RWPE2 (cell line): ENCODE data around the gene ALK.

Experiments used
- ATAC-seq: fragments of 200-7000 bp; cut with Tn5 transposase; 3 replicates; pipeline ENCODE4 v1.9.1; 2021; ENCODE audit warnings: low read depth
- DNase-seq: peaks from one replicate; pipeline ENCODE4 v3.0.0-alpha.2; 2020; ENCODE audit warnings: low spot score
- H3K27ac ChIP-seq: fragments of 450-650 bp; 2 replicates; pipeline ENCODE4 v1.5.1; 2017; ENCODE audit warnings: mild to moderate bottlenecking; ENCODE audit not compliant: poor library complexity, severe bottlenecking
- H3K27me3 ChIP-seq: fragments of 250-450 bp; sonication (Bioruptor Pico); 2 replicates; pipeline ENCODE4 v1.5.1; 2021; ENCODE audit warnings: mild to moderate bottlenecking, moderate library complexity; ENCODE audit not compliant: insufficient read depth, poor library complexity, severe bottlenecking
- H3K36me3 ChIP-seq: fragments of 250-450 bp; sonication (Bioruptor Pico); 2 replicates; pipeline ENCODE4 v1.5.1; 2020; ENCODE audit warnings: low read depth, mild to moderate bottlenecking, moderate library complexity
- H3K4me1 ChIP-seq: fragments of 250-450 bp; sonication (Bioruptor Pico); 2 replicates; pipeline ENCODE4 v1.5.1; 2021; ENCODE audit warnings: mild to moderate bottlenecking, moderate library complexity; ENCODE audit not compliant: insufficient read depth, poor library complexity, severe bottlenecking
- H3K4me3 ChIP-seq: fragments of 250-450 bp; sonication (Bioruptor Pico); 2 replicates; pipeline ENCODE4 v1.5.1; 2021; ENCODE audit warnings: mild to moderate bottlenecking, moderate library complexity; ENCODE audit not compliant: severe bottlenecking
- H3K9me3 ChIP-seq: fragments of 250-450 bp; sonication (Bioruptor Pico); 2 replicates; pipeline ENCODE4 v1.5.1; 2021; ENCODE audit warnings: mild to moderate bottlenecking, moderate library complexity; ENCODE audit not compliant: severe bottlenecking
- TF ChIP-seq, protein P1 (sequence below): fragments of 450-650 bp; IDR thresholded peaks from one replicate; pipeline ENCODE4 v1.5.1; 2017; ENCODE audit warnings: mild to moderate bottlenecking, moderate library complexity; ENCODE audit not compliant: poor library complexity, severe bottlenecking

The ALK gene

DNA sequence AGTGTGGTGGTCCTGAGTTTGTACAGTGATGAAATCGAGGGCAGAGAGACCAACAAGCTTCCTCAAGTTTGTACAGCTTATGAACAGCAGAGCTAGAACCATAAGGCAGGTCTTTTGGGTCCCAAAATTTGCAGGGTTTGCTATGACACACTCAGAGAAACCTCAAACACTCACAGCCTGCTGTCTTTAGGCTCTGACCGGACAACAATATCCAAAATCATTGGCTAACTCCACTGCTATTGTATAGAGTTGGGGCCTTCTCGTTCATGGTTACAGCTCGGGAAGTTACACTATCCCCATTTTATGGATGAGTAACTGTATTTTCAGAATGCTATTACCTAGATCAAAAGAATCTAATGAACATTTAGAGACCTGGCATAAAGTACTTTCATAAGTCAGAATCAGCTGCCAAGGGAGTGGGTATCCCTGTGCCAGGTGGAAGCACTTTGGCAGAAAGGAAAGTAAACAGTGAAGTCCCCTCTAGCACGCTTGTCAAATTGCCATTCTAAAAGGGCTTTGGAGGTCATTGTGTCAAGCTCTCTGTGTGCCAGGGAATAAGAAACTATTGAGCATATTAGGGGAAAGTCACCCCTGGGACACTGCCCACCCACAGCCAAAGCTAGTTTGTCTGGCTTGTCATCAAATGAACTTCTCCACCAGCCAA is 331.8 kb downstream of the ALK start:
- H3K4me3 ChIP-seq, result no peak overlapping the region
- no peak for ATAC-seq
- no peaks in the 10 kb centered on the region for H3K4me1 ChIP-seq
- no peak for DNase-seq
- no peaks in the 10 kb centered on the region for H3K27me3 ChIP-seq
- TF ChIP-seq, protein P1, sequence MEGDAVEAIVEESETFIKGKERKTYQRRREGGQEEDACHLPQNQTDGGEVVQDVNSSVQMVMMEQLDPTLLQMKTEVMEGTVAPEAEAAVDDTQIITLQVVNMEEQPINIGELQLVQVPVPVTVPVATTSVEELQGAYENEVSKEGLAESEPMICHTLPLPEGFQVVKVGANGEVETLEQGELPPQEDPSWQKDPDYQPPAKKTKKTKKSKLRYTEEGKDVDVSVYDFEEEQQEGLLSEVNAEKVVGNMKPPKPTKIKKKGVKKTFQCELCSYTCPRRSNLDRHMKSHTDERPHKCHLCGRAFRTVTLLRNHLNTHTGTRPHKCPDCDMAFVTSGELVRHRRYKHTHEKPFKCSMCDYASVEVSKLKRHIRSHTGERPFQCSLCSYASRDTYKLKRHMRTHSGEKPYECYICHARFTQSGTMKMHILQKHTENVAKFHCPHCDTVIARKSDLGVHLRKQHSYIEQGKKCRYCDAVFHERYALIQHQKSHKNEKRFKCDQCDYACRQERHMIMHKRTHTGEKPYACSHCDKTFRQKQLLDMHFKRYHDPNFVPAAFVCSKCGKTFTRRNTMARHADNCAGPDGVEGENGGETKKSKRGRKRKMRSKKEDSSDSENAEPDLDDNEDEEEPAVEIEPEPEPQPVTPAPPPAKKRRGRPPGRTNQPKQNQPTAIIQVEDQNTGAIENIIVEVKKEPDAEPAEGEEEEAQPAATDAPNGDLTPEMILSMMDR, result no peak
- no peak overlapping the region for H3K27ac ChIP-seq
- no peaks in the 10 kb centered on the region for H3K36me3 ChIP-seq
- H3K9me3 ChIP-seq, result no peaks in the 10 kb centered on the region

DNA sequence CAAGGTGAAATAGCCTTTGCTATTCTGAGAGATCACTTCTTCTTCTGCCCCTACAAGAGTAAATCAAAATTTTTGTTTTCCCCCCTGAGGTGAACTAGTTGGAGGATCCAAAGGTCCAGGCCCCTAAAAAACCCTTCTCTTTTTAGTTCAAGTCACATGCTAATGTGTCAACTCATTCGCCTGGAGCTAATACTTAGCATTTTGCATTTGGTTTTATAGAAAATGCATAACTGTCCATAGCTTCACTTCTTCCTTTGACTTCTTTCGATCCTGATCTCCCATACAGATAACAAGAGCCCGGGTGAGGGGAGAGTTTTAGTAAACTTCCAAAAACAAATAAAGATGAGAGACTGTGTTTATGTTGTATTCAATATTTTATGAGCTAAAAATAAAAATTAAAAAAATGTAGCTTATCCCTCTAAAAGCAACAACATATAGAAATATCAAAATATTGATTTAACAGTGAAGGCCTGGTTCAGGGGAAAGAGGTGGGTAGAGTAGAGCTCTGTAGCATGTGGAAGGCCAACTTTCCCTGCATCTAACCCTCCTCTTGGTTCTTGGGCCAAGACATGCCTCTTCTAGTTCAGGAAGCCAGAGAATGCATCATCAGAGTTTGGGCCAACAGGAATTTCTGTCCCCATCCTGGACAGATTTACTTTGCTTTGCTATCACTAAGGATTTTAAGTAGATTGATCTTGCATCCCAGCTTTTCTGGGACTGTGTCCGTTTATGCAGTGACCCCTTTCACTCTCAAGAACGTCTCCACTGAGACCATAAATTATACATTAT is 333.8 kb downstream of the ALK start:
- H3K36me3 ChIP-seq, result no peaks in the 10 kb centered on the region
- DNase-seq (no peak), ATAC-seq (no peak)
- no peak overlapping the region for H3K4me3 ChIP-seq
- TF ChIP-seq, protein P1, result no peak
- no peaks in the 10 kb centered on the region for H3K9me3 ChIP-seq
- H3K27me3 ChIP-seq, result no peaks in the 10 kb centered on the region
- H3K27ac ChIP-seq, result no peak overlapping the region
- no peaks in the 10 kb centered on the region for H3K4me1 ChIP-seq

DNA sequence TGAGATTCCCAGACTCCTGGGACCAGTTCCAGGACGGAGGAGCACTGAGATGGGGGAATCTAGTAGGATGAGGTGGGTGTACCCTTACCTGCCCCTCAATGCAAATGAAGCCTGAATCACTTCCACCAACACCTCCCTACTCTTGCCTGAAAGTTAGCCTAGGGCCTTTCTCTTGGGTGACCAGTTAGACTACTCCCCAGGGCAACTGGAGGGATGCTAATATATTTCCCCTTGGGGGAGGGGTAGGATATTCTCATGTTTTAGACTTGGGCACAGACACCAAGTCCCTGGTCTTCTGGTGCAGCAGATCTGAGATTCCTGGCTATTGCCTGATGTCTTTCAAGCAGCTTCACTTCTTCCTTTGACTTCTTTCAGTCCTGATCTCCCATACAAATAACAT is 334.5 kb downstream of the ALK start:
- no peak overlapping the region for H3K4me3 ChIP-seq
- DNase-seq (no peak), ATAC-seq (no peak)

DNA sequence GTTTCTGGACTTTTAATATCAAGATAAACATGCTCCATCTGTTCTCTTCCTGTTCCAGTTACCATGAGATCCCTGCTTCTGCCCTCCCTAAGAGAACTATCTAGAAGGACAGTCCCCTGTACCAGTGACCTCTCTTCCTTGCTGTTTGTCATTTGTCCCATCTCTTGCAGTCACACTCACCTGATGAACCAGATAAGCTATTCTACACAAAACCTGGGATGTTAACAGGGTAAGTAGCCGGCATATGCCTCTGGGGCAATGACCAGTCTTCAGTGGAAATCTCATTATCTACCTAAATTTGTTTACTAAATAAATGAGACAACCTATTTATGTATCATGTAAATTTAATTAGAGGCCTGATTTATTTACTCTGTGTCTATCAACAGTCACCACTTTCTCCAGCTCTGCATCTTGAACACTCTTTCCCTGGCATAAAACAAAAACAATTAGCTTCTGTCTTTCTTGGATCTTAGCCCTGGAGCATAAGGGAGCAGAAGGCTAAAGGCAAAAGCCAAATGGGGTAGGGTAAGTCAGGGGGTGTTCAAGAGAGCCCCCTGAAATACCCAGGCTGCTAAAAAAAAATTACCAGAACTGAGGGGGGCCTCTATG is 337.7 kb downstream of the ALK start:
- ATAC-seq, result no peak
- Histone ChIP-seq H3K4me1 (no peaks in the 10 kb centered on the region), H3K27ac (no peak overlapping the region)

More for the DNA sequence above, 334.5 kb downstream of the ALK start:
- TF ChIP-seq, protein P1, result no peak
- Histone ChIP-seq H3K27ac (no peak overlapping the region), H3K4me1 (no peaks in the 10 kb centered on the region), H3K36me3 (no peaks in the 10 kb centered on the region), H3K9me3 (no peaks in the 10 kb centered on the region), H3K27me3 (no peaks in the 10 kb centered on the region)

More for the DNA sequence above, 337.7 kb downstream of the ALK start:
- no peak for DNase-seq
- H3K36me3 ChIP-seq, result no peaks in the 10 kb centered on the region
- TF ChIP-seq, protein P1, result no peak
- H3K4me3 ChIP-seq, result no peak overlapping the region
- H3K9me3 ChIP-seq, result no peaks in the 10 kb centered on the region
- no peaks in the 10 kb centered on the region for H3K27me3 ChIP-seq
